Lower leg skin (tissue), 3 donors: ENCODE results near the gene CREBZF.
A peak's percentile ranks its signal among the peaks of the same experiment; 100 is the strongest.

Experiments used
- POLR2A ChIP-seq, 2 donors: fragments of 450-650 bp; IDR thresholded peaks; one replicate each; pipeline ENCODE4 v1.6.1; 2016 to 2017; ENCODE audit warnings: antibody characterized with exemption in 2 of 2, mild to moderate bottlenecking in 1 of 2, moderate library complexity in 1 of 2
- TF ChIP-seq, protein P1 (sequence below), 3 donors: fragments of 450-650 bp; IDR thresholded peaks; one replicate each; pipeline ENCODE4 v1.5.1; 2016; ENCODE audit warnings: antibody characterized with exemption in 3 of 3, mild to moderate bottlenecking in 3 of 3, moderate library complexity in 2 of 3

GRCh38 chr11:85664615-85665481 is at the start of gene CREBZF:
- peak in 1 of 2 donors; percentile 97 for TF ChIP-seq POLR2A (IDR thresholded peaks at IDR 0.05)
- TF ChIP-seq, protein P1, sequence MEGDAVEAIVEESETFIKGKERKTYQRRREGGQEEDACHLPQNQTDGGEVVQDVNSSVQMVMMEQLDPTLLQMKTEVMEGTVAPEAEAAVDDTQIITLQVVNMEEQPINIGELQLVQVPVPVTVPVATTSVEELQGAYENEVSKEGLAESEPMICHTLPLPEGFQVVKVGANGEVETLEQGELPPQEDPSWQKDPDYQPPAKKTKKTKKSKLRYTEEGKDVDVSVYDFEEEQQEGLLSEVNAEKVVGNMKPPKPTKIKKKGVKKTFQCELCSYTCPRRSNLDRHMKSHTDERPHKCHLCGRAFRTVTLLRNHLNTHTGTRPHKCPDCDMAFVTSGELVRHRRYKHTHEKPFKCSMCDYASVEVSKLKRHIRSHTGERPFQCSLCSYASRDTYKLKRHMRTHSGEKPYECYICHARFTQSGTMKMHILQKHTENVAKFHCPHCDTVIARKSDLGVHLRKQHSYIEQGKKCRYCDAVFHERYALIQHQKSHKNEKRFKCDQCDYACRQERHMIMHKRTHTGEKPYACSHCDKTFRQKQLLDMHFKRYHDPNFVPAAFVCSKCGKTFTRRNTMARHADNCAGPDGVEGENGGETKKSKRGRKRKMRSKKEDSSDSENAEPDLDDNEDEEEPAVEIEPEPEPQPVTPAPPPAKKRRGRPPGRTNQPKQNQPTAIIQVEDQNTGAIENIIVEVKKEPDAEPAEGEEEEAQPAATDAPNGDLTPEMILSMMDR (IDR thresholded peaks at IDR 0.05) = no peak
